Measurements from ENCODE around the gene ZNF581.
A peak's percentile ranks its signal among the peaks of the same experiment; 100 is the strongest.

Gene ZNF581

DNA sequence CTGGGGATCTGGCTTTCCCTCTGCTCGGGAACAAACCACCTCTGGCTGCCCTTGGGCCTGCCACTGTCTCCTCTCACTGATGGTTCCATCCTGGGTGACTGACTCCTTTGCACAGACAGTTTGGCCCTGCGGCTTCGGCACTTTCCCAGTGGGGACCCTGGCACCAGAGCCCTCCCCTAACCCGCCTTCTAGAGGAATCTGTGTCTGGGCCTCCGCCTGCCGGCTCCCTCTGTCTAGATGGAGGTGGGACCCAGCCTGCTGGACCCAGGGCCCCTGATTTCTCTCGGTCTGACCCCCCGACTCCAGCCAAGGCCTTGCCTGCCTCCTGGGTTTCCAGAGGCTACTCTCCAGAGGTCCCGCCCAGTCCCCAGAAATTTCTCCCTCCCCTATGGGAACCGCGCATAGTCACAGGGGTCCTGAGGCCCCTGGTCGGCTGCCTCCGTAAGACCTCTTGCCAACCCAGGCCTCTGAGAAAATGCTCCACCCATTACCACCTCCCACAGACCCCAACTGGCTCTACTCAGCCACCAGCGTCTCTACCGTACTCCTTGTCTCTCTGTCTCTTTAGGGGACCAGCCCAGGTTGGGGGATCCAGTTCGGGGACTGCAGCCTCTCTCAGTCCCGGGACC lies 7.3 kb downstream of the ZNF581 start:
- DNase-seq = no peak

DNA sequence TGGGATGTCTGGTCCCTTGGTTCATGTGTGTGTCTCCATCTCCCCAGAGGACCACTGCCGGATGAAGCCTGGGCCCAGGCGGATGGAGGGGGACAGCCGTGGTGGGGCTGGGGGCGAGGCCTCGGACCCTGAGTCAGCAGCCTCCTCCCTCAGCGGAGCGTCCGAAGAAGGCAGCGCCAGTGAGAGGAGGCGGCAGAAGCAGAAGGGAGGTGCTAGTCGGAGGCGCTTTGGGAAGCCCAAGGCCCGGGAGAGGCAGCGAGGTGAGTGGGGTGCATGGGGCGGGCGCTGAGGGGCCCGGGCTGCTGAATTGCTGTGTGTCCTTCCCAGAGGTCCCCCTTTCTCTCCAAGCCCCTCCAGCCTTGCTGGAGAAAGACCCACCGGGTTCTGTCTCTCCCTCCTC lies 7.8 kb downstream of the ZNF581 start:
- DNase-seq = no peak

DNA sequence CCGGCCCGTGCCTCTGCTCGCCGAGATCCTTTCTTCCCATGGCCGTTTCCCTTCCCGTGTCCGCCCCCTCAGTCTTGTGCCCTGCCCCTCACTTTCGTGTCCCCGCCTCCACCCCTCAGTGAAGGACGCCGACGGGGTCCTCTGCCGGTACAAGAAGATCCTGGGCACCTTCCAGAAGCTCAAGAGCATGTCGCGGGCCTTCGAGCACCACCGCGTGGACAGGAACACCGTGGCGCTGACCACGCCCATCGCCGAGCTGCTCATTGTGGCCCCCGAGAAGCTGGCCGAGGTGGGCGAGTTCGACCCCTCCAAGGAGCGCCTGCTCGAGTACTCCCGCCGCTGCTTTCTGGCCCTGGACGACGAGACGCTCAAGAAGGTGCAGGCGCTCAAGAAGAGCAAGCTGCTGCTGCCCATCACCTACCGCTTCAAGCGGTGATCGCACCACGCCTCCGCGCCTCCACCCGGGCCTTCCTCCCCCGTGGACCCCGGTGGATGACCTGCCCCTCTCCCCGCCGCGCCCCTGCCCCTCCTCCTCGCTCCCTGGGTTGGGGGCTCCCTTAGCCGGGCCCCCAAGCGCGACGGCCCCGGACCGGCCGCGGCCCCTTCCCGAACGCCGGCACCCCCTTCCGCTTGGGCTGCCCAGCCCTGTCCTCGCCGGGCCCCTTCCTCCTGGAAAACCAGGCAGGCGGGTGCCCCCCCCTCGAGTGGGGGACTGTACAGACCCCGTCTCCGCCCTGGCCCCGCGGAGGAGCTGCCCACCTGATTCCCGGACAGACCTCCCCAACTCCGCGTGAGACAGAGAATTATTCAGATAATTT lies 9.1 kb downstream of the ZNF581 start:
- DNase-seq = no peak

GRCh38 chr19:55653651-55654322 lies 10.3 kb downstream of the ZNF581 start:
- peak; percentile 99 for DNase-seq

- DNase-seq = peak; percentile 98
Measured at GRCh38 chr19:55654323-55654867, 10.9 kb downstream of the ZNF581 start.

DNA sequence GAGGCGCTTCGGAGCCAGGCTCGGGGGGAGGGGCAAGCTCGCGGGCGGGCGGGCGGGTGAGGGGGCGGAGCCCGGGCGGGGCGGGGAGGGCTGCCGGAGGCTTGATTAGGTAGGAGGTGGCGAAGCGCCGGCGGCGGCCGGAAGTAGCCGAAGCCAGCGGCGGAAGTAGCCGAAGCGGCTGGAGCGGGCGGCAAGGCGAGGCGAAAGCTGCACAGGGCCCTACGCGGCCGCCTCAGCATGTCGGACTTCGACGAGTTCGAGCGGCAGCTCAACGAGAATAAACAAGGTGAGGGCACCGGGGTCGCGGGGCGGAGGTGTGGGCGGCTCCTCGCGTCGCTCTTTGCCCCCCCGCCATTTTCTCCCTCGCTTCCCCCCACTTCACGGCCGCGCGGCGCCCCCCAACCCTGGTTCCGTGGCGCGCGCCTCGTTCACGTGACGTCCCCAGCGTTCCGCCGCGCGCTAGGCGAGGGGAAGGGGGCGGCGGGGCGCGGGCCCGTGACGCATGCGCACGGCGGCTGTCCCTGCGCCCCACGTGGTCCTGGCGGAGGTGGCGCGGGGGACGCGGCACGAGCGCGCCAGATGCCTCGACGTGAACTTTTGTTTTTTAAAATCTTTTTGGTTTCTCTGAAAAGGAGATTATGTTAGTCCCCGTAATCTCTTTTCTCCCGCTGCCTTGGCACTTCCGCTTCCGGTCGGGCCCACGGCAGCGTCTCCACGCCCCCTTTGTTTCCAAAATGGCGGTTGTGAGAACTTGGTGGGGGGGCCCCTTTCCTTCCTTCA lies 11.6 kb downstream of the ZNF581 start, which contains the start of gene U2AF2:
Gene U2AF2, plus strand, starts transcription at position 168 of the 780 bp plus-strand sequence. Its CDS starts 70 bp downstream, at position 238.
- DNase-seq = peak; percentile 62

GRCh38 chr19:55655648-55656040 lies 12.2 kb downstream of the ZNF581 start:
- no peak for DNase-seq

GRCh38 chr19:55656552-55656951 lies 13.1 kb downstream of the ZNF581 start:
- no peak for DNase-seq

- DNase-seq = no peak
Measured at GRCh38 chr19:55656988-55657747, 13.7 kb downstream of the ZNF581 start.

DNA sequence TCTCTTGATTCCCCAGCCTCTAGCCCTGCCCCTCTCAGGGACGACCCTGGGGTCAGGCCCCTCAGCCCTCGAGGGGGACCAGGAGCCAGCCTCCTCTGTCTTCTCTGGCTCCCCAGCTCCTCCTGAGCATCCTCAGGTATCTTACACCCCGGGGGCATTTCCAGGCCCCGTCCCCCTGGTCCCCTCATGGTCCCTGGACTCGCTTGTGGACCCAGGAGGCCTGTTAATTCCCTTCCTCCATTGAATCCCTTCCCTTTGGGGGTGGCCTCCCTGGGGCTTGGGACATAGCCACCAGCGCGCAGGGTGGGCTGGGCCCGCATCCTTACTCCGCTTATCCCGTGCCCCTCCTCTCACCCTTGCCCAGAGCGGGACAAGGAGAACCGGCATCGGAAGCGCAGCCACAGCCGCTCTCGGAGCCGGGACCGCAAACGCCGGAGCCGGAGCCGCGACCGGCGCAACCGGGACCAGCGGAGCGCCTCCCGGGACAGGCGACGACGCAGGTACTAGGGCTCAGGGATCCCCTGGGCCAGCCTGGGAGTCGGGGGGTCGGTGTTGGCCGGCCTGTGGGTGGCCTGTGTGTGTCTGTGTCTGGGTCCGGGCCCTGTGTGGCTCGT lies 15.5 kb downstream of the ZNF581 start:
- DNase-seq = no peak

GRCh38 chr19:55659822-55660221 lies 16.4 kb downstream of the ZNF581 start:
- DNase-seq = no peak

DNA sequence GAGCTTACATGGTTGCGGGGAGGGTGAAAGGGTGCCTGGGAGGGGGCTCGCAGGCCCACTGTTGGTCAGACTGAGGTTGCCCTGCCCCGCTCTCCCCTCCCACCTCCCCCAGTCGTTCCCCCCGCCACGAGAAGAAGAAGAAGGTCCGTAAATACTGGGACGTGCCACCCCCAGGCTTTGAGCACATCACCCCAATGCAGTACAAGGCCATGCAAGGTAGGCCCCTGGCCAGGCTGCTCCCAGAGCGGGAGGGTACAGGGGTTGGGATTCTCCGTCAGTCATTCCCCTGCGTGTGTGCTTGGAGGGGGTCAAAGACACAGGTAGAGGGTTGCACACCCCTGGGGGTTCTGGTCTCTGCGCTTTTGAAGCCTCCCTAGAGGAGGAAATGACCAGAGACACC lies 17.0 kb downstream of the ZNF581 start:
- no peak for DNase-seq

DNA sequence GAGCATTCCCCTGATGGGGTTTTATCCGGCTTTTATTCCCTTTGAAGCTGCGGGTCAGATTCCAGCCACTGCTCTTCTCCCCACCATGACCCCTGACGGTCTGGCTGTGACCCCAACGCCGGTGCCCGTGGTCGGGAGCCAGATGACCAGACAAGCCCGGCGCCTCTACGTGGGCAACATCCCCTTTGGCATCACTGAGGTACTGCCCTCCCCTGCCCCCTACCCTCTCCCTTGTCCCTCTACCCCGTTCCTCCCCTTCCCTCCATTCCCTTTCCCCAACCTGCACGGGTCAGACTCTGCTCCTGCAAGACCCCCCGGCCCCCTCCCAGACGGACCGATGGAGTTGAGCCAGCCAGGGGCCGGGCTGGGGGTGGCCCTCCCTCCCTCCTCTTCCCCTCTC lies 17.5 kb downstream of the ZNF581 start:
- no peak for DNase-seq

- DNase-seq = no peak
Measured at GRCh38 chr19:55661826-55662225, 18.4 kb downstream of the ZNF581 start.

DNA sequence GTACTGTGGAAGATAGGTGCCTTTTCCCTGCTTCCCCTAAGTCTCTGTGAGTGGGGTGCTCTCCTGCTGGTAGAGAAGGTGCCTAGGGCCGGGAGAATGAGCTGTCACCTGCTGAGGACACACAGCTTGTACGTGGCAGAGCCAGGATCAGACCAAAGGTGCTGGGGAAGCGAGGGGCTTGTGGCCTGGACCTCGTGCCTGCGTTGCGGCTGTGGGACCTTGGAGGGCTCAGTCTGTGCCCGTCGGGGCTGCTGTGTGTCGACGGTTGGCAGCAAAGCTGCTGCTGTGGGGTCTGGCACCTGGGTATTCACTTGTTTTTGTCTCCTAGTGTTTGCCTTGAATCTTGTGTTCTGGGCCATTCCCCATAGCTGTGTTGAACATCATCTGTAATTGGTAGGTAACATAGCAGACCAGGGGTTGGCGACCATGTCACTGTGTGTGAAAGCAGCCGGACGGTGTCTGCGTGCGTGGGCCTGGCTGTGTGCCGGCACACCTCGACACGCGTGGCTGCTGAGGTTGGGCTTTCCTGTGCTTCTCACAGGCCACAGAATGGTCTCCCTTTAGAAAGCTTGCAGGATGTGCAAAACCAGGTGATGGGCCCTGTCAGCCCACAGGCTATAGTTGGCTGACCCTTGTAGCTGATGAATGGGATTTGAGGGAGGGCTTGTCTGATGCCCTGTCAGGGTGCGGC lies 20.5 kb downstream of the ZNF581 start:
- DNase-seq = no peak

DNA sequence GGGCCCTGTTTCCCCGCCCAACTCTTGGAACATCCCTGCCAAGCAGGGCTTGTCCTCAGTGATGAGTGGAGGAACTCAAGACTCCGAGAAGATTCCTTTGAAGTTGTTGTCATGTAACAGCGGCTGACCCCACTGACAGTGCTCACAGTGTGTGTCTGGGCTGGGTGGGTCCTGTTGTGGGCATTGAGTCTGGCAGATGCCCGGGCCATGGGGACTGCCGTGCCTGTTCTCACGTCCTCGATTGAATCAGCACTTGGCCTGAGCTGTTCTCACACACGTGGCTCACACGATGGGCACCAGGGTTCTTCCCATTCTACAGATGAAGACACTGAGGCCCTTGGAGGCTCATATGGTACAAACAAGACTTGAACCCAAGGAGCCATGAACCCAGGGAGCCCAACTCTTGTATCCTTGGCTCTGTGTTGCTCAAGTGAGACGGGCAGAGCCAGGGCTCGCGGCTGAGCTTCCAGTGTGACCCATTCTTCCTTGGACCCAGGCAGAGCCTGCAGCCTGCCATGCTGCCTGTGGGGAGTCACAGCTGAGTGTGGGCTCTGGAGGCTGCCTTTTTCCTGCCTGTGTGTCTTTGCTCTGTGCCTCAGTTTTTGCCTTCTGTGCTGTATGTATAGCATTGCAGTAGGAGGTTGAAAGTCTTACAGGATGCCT lies 23.0 kb downstream of the ZNF581 start:
- DNase-seq = no peak

GRCh38 chr19:55667006-55667381 lies 23.5 kb downstream of the ZNF581 start:
- DNase-seq = no peak

GRCh38 chr19:55667511-55667910 lies 24.1 kb downstream of the ZNF581 start:
- DNase-seq = no peak

- DNase-seq = no peak
Measured at GRCh38 chr19:55667958-55668357, 24.5 kb downstream of the ZNF581 start.

- no peak for DNase-seq
Measured at GRCh38 chr19:55668603-55669348, 25.3 kb downstream of the ZNF581 start.

Measured in NCI-H748 treated with DMSO at 0.1 percent for 48 hours (cell line).